BJ (cell line): ENCODE measurements around the gene PARD6A. TPM values are rescaled to one million over a fixed set of nuclear protein-coding genes. Genes with fewer than 3 reads are reported as not detected.

Experiments used
- CTCF ChIA-PET: fragments of 350-600 bp; formaldehyde crosslinking; extraction: SDS; loops from one replicate; lab custom pipeline; 2021; ENCODE audit warnings: antibody characterized with exemption, inconsistent platforms; lab: Yijun Ruan, JAX
- POLR2A ChIA-PET: fragments of 300-600 bp; sonication (Branson Sonifier 250); formaldehyde crosslinking; extraction: SDS; loops from one replicate; lab custom pipeline; 2021; ENCODE audit warnings: antibody characterized with exemption; lab: Charles Lee
- DNase-seq: peaks from one replicate; pipeline ENCODE4 v3.0.0-alpha.2; 2011; ENCODE audit warnings: low read depth
- H3K27me3 ChIP-seq: 2 replicates; pipeline ENCODE4 v1.6.0; 2011; ENCODE audit warnings: low read length; ENCODE audit not compliant: control insufficient read depth, insufficient read depth
- H3K36me3 ChIP-seq: 2 replicates; pipeline ENCODE4 v1.5.1; 2011; ENCODE audit warnings: low read length; ENCODE audit not compliant: control insufficient read depth, insufficient read depth
- H3K4me3 ChIP-seq: 2 replicates; pipeline ENCODE4 v1.5.1; 2011; ENCODE audit warnings: low read depth, mild to moderate bottlenecking, control low read depth, low read length
- polyA plus RNA-seq: library from polyadenylated mRNA; depleted of rRNA; stranded (reverse); fragments of >200 nt; gene quantifications from 2 replicates; pipeline ENCODE4 v1.2.3, GENCODE V29; 2011
- TF ChIP-seq, protein P1 (sequence below): IDR thresholded peaks from 2 replicates; pipeline ENCODE4 v1.5.1; 2011; ENCODE audit warnings: low read depth, mild to moderate bottlenecking, control low read depth, inconsistent platforms, low read length, moderate library complexity; ENCODE audit not compliant: insufficient read depth

The PARD6A gene
- polyA plus RNA-seq, 1 experiment: 0.88 TPM

- ChIA-PET CTCF (interaction anchor here (0.8 to 12.1 kb wide), 4 partner anchors 13 to 261 kb away, joined by 3 to 208 read pairs (median 4); partner anchors contain the start of gene CTCF), POLR2A (no interaction called here)
- H3K36me3 ChIP-seq: peaks cover 8% of the 10 kb centered on the region
- H3K4me3 ChIP-seq: no peak overlapping the region
- H3K27me3 ChIP-seq: no peaks in the 10 kb centered on the region
- TF ChIP-seq, protein P1, sequence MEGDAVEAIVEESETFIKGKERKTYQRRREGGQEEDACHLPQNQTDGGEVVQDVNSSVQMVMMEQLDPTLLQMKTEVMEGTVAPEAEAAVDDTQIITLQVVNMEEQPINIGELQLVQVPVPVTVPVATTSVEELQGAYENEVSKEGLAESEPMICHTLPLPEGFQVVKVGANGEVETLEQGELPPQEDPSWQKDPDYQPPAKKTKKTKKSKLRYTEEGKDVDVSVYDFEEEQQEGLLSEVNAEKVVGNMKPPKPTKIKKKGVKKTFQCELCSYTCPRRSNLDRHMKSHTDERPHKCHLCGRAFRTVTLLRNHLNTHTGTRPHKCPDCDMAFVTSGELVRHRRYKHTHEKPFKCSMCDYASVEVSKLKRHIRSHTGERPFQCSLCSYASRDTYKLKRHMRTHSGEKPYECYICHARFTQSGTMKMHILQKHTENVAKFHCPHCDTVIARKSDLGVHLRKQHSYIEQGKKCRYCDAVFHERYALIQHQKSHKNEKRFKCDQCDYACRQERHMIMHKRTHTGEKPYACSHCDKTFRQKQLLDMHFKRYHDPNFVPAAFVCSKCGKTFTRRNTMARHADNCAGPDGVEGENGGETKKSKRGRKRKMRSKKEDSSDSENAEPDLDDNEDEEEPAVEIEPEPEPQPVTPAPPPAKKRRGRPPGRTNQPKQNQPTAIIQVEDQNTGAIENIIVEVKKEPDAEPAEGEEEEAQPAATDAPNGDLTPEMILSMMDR: no peak
- DNase-seq: no peak
Observed at GRCh38 chr16:67664871-67665270, 4.1 kb downstream of the PARD6A start.

DNA sequence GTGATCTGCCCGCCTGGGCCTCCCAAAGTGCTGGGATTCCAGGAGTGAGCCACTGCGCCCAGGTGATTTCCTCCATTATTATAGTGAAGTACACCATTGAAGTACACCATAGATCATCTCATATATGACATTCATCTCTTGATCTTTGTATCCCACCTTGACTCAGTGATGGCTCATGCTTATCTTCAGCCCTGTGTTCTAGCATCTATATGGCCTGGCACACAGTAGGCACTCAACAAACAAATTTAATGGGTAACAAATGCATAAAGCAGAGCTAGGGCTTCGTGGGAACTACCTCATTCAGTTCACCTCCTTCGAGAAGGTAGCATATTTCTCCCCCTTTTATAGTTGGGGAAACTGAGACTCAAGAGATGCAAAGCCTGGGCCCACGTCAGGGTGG, 4.8 kb downstream of the PARD6A start:
- TF ChIP-seq, protein P1: no peak
- Histone ChIP-seq H3K27me3 (no peaks in the 10 kb centered on the region), H3K4me3 (peak overlapping the region; percentile 66), H3K36me3 (peaks cover 8% of the 10 kb centered on the region)
- no peak for DNase-seq
- ChIA-PET POLR2A (no interaction called here), CTCF (interaction anchor here (0.6 to 12.1 kb wide), 12 partner anchors 9 to 261 kb away, joined by 3 to 208 read pairs (median 4); partner anchors contain the start of genes ATP6V0D1, CTCF, RANBP10 and TSNAXIP1)

DNA sequence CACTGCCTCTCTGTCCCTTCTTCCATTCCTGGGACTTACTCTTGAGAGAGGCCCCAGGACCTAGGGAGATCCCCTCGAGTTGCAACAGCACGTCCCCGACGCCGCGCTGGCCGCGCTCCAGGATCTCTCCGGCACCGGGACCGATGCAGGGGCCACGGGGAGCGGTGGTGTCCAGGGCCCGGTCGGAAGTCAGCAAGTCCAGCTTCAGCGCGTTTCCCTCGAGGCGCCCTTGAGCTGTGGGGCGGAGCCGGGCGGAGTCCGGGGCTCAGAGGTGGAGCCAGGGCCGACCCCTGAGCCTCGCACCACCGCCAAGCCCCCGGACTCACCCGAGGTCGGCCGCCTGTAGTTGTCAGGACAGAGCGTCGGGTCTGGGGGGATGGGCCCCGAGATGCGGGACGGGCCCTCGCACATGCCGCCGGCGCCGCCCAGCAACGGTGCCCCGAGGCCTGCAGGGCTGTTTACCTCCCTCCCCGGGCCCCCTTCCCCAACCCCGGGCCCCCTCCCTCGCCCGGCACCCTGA, 5.3 kb downstream of the PARD6A start:
- no peak for DNase-seq
- peaks cover 8% of the 10 kb centered on the region for H3K36me3 ChIP-seq
- H3K27me3 ChIP-seq: no peaks in the 10 kb centered on the region
- POLR2A ChIA-PET: interaction anchor here (0.8 kb wide), 1 partner anchor 210 kb away, joined by 3 read pairs; no protein-coding TSS in a partner anchor
- TF ChIP-seq, protein P1: 0 out of 2 replicates have a peak, but pooled peaks have one; percentile 3
- CTCF ChIA-PET: interaction anchor here (0.6 to 12.1 kb wide), 15 partner anchors 9 to 185 kb away, joined by 3 to 208 read pairs (median 7); partner anchors contain the start of genes ATP6V0D1, CTCF, RANBP10 and TSNAXIP1
- peak overlapping the region; percentile 66 for H3K4me3 ChIP-seq

DNA sequence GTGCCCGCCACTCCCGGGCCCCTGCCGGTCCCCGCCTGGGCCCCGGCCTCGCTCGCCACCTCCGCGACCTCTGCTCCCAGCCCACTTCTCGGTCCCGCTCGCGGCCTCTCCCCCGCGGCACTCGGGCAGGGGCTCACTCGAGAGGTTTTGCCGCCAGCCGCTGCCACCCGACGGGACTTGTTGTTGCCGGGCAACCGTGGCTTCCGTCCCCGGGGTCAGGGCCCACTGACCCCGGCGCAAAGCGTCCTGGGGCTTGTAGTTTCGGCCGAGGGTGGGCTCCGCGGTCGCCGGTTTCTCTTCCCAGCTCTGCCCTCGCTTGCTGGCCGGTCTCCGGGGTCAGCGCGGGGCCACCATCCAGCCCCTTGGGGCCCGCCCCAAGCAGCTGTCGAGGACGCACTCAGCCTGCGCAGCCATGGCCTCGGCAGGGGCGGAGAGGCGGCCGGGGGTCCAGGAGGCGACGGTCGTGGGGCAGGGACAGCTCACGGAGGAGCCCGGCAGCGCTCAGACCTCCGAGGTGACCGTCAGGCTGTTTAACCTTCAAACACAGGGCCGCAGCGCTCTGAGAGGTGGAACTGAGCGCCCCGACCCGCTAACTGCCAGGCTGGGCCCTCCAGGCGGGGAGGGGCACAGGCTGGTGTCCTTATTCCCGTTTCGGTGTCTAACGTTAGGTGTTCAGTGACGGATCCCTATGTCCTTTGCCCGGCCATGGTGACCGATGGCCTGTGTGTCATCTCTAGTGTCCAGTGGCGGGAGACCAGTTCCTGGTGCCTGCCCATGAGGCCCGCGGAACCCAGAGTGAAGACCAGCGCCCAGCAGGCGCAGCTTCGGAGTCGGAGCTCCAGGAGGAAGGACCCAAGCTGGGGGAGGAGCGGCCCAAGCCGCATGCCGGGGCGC, 6.0 kb downstream of the PARD6A start, which contains the start of the genes C16orf86 and ENKD1:
C16orf86 (plus strand) TSS at position 256 of the 894 bp plus-strand sequence; CDS start at position 413, 157 bp downstream.
ENKD1 (minus strand) TSS at position 192 of the 894 bp plus-strand sequence. CDS start 308 bp downstream, outside the sequence.
- Histone ChIP-seq H3K27me3 (no peaks in the 10 kb centered on the region), H3K4me3 (peak within 1 kb of the TSS; percentile 66), H3K36me3 (peaks cover 8% of the 10 kb centered on the region)
- ChIA-PET POLR2A (interaction anchor here (0.8 to 1.3 kb wide), 2 partner anchors 145 to 210 kb away, joined by 3 to 6 read pairs; no protein-coding TSS in a partner anchor), CTCF (interaction anchor here (0.7 to 12.1 kb wide), 40 partner anchors 10 to 262 kb away, joined by 3 to 208 read pairs (median 5); partner anchors contain the start of genes ATP6V0D1, CARMIL2, CTCF and NRN1L)
- DNase-seq: no peak
- TF ChIP-seq, protein P1: no peak
